Keratinocyte (primary cell): ENCODE results near the gene NAPA. TPM values are rescaled to one million over a fixed set of nuclear protein-coding genes. Genes with fewer than 3 reads are reported as not detected.

ENCODE experiments used
- DNase-seq: peaks from one replicate; pipeline ENCODE4 v3.0.0-alpha.2; 2011; ENCODE audit warnings: low read depth, missing footprints, low spot score
- FAIRE-seq: peaks from 2 replicates; lab custom pipeline; 2011; peaks lifted over from hg19 to GRCh38; lab: Jason Lieb, UNC
- H2AFZ ChIP-seq: 2 replicates; pipeline ENCODE4 v1.6.0; 2012; ENCODE audit warnings: low read length, control low read depth, inconsistent platforms; ENCODE audit not compliant: control insufficient read depth
- H3K27ac ChIP-seq: 2 replicates; pipeline ENCODE4 v1.5.1; 2011; ENCODE audit warnings: low read length; ENCODE audit not compliant: control insufficient read depth, insufficient read depth
- H3K27me3 ChIP-seq: 3 replicates; pipeline ENCODE4 v1.6.0; 2011; ENCODE audit warnings: low read length; ENCODE audit not compliant: control insufficient read depth, insufficient read depth; ENCODE audit errors: extremely low read depth
- H3K36me3 ChIP-seq, 2 experiments: 2 replicates in 1 of 2; 3 replicates in 1 of 2; pipeline ENCODE4 v1.5.1; 2011; ENCODE audit warnings: low read length in 2 of 2, mild to moderate bottlenecking in 1 of 2; ENCODE audit not compliant: control insufficient read depth in 2 of 2, insufficient read depth in 2 of 2; ENCODE audit errors: extremely low read depth in 1 of 2
- H3K4me1 ChIP-seq: 3 replicates; pipeline ENCODE4 v1.5.1; 2011; ENCODE audit warnings: low read length; ENCODE audit not compliant: control insufficient read depth, insufficient read depth; ENCODE audit errors: extremely low read depth
- H3K4me2 ChIP-seq: 3 replicates; pipeline ENCODE4 v1.6.0; 2011; ENCODE audit warnings: low read depth, low read length; ENCODE audit not compliant: control insufficient read depth, insufficient read depth; ENCODE audit errors: extremely low read depth
- H3K4me3 ChIP-seq, 3 experiments: fragments of 200-600 bp in 1 of 3; sonication (generic) in 1 of 3; 2 replicates in 2 of 3; 3 replicates in 1 of 3; pipeline ENCODE4 v1.5.1; 2011 to 2016; ENCODE audit warnings: low read length in 3 of 3, mild to moderate bottlenecking in 3 of 3, control low read depth in 2 of 3, inconsistent platforms in 1 of 3, low read depth in 1 of 3, mixed read lengths in 1 of 3, mixed run types in 1 of 3, moderate library complexity in 1 of 3; ENCODE audit not compliant: control insufficient read depth in 2 of 3, insufficient read depth in 2 of 3; ENCODE audit errors: extremely low read depth in 1 of 3
- H3K79me2 ChIP-seq: 2 replicates; pipeline ENCODE4 v1.6.0; 2012; ENCODE audit warnings: low read length; ENCODE audit not compliant: control insufficient read depth, insufficient read depth
- H3K9ac ChIP-seq: 3 replicates; pipeline ENCODE4 v1.6.0; 2011; ENCODE audit warnings: low read length; ENCODE audit not compliant: control insufficient read depth, insufficient read depth; ENCODE audit errors: extremely low read depth
- H3K9me1 ChIP-seq: 3 replicates; pipeline ENCODE4 v1.6.0; 2011; ENCODE audit warnings: low read length; ENCODE audit not compliant: control insufficient read depth, insufficient read depth; ENCODE audit errors: extremely low read depth
- H3K9me3 ChIP-seq: 2 replicates; pipeline ENCODE4 v1.5.1; 2012; ENCODE audit warnings: low read depth, low read length; ENCODE audit not compliant: control insufficient read depth
- H4K20me1 ChIP-seq: 3 replicates; pipeline ENCODE4 v1.6.0; 2011; ENCODE audit warnings: low read length; ENCODE audit not compliant: control insufficient read depth, insufficient read depth; ENCODE audit errors: extremely low read depth
- EZH2 ChIP-seq: IDR thresholded peaks from one replicate; pipeline ENCODE4 v1.6.1; 2012; ENCODE audit warnings: inconsistent platforms, mild to moderate bottlenecking, low read length, moderate library complexity
- dilution Hi-C: fragments of 300-500 bp; cut with MboI; formaldehyde crosslinking; loops from one replicate; pipeline ENCODE4 v1.7.0; 2020; ENCODE audit warnings: low sequenced_read_pairs; ENCODE audit not compliant: extremely low pct_ligation_motif_present
- polyA plus RNA-seq, 5 experiments: library from polyadenylated mRNA; depleted of rRNA in 3 of 5; stranded (reverse) in 3 of 5; stranded (forward) in 1 of 5; unstranded in 1 of 5; fragments of >200 nt; gene quantifications; 1 replicate in 1 of 5; 2 replicates in 3 of 5; 3 replicates in 1 of 5; pipeline versions ENCODE4 v1.2.1 to v1.2.3, GENCODE V29; 2011 to 2012; ENCODE audit warnings: missing spikeins in 2 of 5, low read depth in 1 of 5, low replicate concordance in 1 of 5
- TF ChIP-seq, protein P1 (sequence below), 3 experiments: IDR thresholded peaks in 1 of 3; conservative IDR thresholded peaks in 1 of 3; optimal IDR thresholded peaks in 1 of 3; 2 replicates in 2 of 3; 3 replicates in 1 of 3; pipeline versions ENCODE3 to v1.5.1; 2011; ENCODE audit warnings: low read length in 3 of 3, mild to moderate bottlenecking in 3 of 3, moderate library complexity in 2 of 3, control low read depth in 1 of 3, inconsistent platforms in 1 of 3; ENCODE audit not compliant: insufficient read depth in 2 of 3; ENCODE audit errors: extremely low read depth in 1 of 3

Gene NAPA
- polyA plus RNA-seq, 1 donor (not counting 4 experiments of a cell fraction or from before 2014, with no cell fraction given): 89.0 TPM

DNA sequence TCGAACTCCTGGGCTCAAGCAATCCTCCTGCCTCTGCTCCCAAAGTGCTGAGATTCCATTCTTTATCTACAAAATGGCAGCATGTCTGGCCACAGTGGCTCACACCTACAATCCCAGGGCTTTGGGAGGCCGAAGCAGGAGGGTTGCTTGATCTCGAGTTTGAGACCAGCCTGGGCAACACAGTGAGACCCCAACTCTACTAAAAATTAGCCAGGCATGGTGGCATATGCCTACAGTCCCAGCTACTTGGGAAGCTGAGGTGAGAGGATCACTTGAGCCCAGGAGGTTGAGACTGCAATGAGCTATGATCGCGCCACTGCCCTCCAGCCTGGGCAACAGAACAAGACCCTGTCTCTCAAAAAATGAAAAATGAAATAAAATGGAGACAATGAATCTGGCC is 6.1 kb downstream of the NAPA start:
- DNase-seq (no peak), FAIRE-seq (no peak)
- Histone ChIP-seq H4K20me1 (peaks cover 3% of the 10 kb centered on the region), H3K9ac (no peak overlapping the region), H3K4me3 (no peak overlapping the region), H3K4me2 (no peak overlapping the region), H3K27ac (no peak overlapping the region), H3K4me1 (peaks cover 49% of the 10 kb centered on the region), H3K9me1 (peaks cover 2% of the 10 kb centered on the region), H2AFZ (no peak overlapping the region), H3K79me2 (peaks cover 78% of the 10 kb centered on the region), H3K27me3 (no peaks in the 10 kb centered on the region), H3K9me3 (no peaks in the 10 kb centered on the region), H3K36me3 (peaks cover 5 to 14% of the 10 kb centered on the region in 2 experiments)
- dilution Hi-C loops: no loop called here
- no peak for TF ChIP-seq EZH2
- TF ChIP-seq, protein P1, sequence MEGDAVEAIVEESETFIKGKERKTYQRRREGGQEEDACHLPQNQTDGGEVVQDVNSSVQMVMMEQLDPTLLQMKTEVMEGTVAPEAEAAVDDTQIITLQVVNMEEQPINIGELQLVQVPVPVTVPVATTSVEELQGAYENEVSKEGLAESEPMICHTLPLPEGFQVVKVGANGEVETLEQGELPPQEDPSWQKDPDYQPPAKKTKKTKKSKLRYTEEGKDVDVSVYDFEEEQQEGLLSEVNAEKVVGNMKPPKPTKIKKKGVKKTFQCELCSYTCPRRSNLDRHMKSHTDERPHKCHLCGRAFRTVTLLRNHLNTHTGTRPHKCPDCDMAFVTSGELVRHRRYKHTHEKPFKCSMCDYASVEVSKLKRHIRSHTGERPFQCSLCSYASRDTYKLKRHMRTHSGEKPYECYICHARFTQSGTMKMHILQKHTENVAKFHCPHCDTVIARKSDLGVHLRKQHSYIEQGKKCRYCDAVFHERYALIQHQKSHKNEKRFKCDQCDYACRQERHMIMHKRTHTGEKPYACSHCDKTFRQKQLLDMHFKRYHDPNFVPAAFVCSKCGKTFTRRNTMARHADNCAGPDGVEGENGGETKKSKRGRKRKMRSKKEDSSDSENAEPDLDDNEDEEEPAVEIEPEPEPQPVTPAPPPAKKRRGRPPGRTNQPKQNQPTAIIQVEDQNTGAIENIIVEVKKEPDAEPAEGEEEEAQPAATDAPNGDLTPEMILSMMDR (optimal IDR thresholded peaks at IDR 0.05 in 1 of 3, IDR thresholded peaks at IDR 0.05 in 1 of 3, conservative IDR thresholded peaks at IDR 0.05 in 1 of 3; ENCODE audit: extremely low read depth in 1 of 3, insufficient read depth in 2 of 3, low read length in 3 of 3): no peak

DNA sequence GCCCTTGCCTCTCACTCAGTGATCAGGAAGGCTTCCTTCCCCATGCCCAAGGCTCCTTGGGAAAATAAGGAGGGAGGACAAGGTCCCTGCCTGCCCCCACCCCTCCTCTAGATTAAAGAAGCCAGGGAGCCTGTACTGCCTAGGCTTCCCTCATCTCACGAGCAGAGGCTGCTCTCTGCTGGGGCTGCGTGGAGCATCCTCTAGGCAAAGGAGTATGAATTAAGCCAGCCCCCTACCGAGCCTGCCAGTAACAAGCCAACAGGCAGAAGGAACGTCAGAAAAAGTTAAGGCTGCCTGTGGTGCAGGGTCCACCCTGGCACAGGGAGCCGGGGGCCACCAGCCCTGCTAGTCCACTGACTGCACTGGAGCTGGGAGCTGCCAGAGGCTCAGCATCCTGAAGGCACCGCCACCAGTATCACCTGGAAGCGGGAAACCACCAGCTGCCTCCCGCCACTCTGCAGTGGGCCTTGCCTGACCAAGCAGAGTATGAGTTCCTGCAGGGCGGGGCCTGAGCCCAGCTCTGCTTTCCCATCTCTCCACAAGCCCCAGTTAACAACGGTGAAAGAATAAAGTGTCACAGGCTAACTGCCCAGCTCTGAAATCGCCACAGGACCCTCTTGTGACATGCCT is 6.8 kb downstream of the NAPA start:
- DNase-seq: no peak
- dilution Hi-C loops: no loop called here
- H3K4me2 ChIP-seq: no peak overlapping the region
- peaks cover 12 to 20% of the 10 kb centered on the region in 2 experiments for H3K36me3 ChIP-seq
- no peaks in the 10 kb centered on the region for H3K27me3 ChIP-seq
- no peak overlapping the region for H3K9ac ChIP-seq
- H3K27ac ChIP-seq: no peak overlapping the region
- TF ChIP-seq EZH2: no peak
- TF ChIP-seq, protein P1 (optimal IDR thresholded peaks at IDR 0.05 in 1 of 3, IDR thresholded peaks at IDR 0.05 in 1 of 3, conservative IDR thresholded peaks at IDR 0.05 in 1 of 3; ENCODE audit: extremely low read depth in 1 of 3, insufficient read depth in 2 of 3, low read length in 3 of 3): no peak
- H4K20me1 ChIP-seq: peaks cover 3% of the 10 kb centered on the region
- FAIRE-seq: no peak
- peaks cover 43% of the 10 kb centered on the region for H3K4me1 ChIP-seq
- H2AFZ ChIP-seq: no peak overlapping the region
- peaks cover 2% of the 10 kb centered on the region for H3K9me1 ChIP-seq
- no peak overlapping the region for H3K4me3 ChIP-seq
- peaks cover 71% of the 10 kb centered on the region for H3K79me2 ChIP-seq
- no peaks in the 10 kb centered on the region for H3K9me3 ChIP-seq
